GM21528 (cell line): Measurements from ENCODE around the gene ZSWIM8.
"Not testable (repeated sequence)": the region's sequence is repeated elsewhere in the genome, so short reads cannot be mapped to it uniquely, and the experiment has no call there.

Experiments used
- ATAC-seq: cut with Tn5 transposase; IDR thresholded peaks from one replicate; pipeline ENCODE4 v1.9.1; 2021; ENCODE audit warnings: mild to moderate bottlenecking, moderate library complexity; ENCODE audit not compliant: unreplicated experiment, low FRiP score

ZSWIM8 gene

GRCh38 chr10:73810735-73811465, 25.5 kb downstream of the ZSWIM8 start:
- ATAC-seq: peak; percentile 41

- no peak for ATAC-seq
These were observed 27.3 kb downstream of the ZSWIM8 start for GRCh38 chr10:73812657-73813056.

GRCh38 chr10:73813333-73813732, 27.9 kb downstream of the ZSWIM8 start:
- no peak for ATAC-seq

GRCh38 chr10:73814276-73814895, 29.0 kb downstream of the ZSWIM8 start:
- ATAC-seq: no peak

GRCh38 chr10:73814896-73815718, 29.7 kb downstream of the ZSWIM8 start:
- ATAC-seq: no peak

- no peak for ATAC-seq
These were observed 30.3 kb downstream of the ZSWIM8 start for GRCh38 chr10:73815719-73816030.

- no peak for ATAC-seq
These were observed 31.7 kb downstream of the ZSWIM8 start for GRCh38 chr10:73816917-73817729.

GRCh38 chr10:73817826-73818225, 32.4 kb downstream of the ZSWIM8 start:
- no peak for ATAC-seq

- ATAC-seq: no peak
These were observed 33.0 kb downstream of the ZSWIM8 start for GRCh38 chr10:73818402-73818801.

- ATAC-seq: no peak
These were observed 33.7 kb downstream of the ZSWIM8 start for GRCh38 chr10:73819081-73819480.

GRCh38 chr10:73819513-73820093, 34.2 kb downstream of the ZSWIM8 start:
- no peak for ATAC-seq

- ATAC-seq: no peak
These were observed 38.0 kb downstream of the ZSWIM8 start for GRCh38 chr10:73823391-73823790.

- ATAC-seq: no peak
These were observed 38.8 kb downstream of the ZSWIM8 start for GRCh38 chr10:73824146-73824725.

GRCh38 chr10:73827346-73828089, 42.1 kb downstream of the ZSWIM8 start:
- no peak for ATAC-seq

GRCh38 chr10:73828161-73828560, 42.8 kb downstream of the ZSWIM8 start:
- no peak for ATAC-seq

- ATAC-seq: not testable (repeated sequence)
These were observed 43.7 kb downstream of the ZSWIM8 start for GRCh38 chr10:73829090-73829489.

GRCh38 chr10:73836427-73836980, 51.1 kb downstream of the ZSWIM8 start:
- ATAC-seq: no peak

GRCh38 chr10:73837072-73837471, 51.7 kb downstream of the ZSWIM8 start:
- ATAC-seq: no peak

- no peak for ATAC-seq
These were observed 52.7 kb downstream of the ZSWIM8 start for GRCh38 chr10:73838008-73838567.
